Measurements from ENCODE around the gene REEP3.

- TF ChIP-seq CREB5 (CRISPR knock-in tag; IDR thresholded peaks at IDR 0.05; ENCODE audit: low read depth), result no peak
- TF ChIP-seq CSRNP3 (CRISPR knock-in tag; IDR thresholded peaks at IDR 0.05), result no peak
- no peak for TF ChIP-seq TOX (CRISPR knock-in tag; IDR thresholded peaks at IDR 0.05; ENCODE audit: borderline replicate concordance)
Observed at GRCh38 chr10:63657761-63658160, 136.6 kb downstream of the REEP3 start.

Measured in SK-N-SH treated with all-trans-retinoic acid at 6 μM for 48 hours (cell line).